Progenitor cell of endocrine pancreas (in vitro differentiated cells): Measurements from ENCODE around the gene PTBP1. TPM values are rescaled to one million over a fixed set of nuclear protein-coding genes. Genes with fewer than 3 reads are reported as not detected.

Experiments
- DNase-seq: peaks from one replicate; pipeline ENCODE4 v3.0.0; 2021; ENCODE audit warnings: low spot score; ENCODE audit not compliant: unreplicated experiment
- H3K27ac Mint-ChIP-seq: 2 replicates; pipeline ENCODE4 v1.8.0; 2021; ENCODE audit warnings: mild to moderate bottlenecking, moderate library complexity, mixed read lengths
- H3K27me3 Mint-ChIP-seq: 2 replicates; pipeline ENCODE4 v1.8.0; 2021; ENCODE audit warnings: mixed read lengths
- H3K36me3 Mint-ChIP-seq: 2 replicates; pipeline ENCODE4 v1.8.0; 2022; ENCODE audit warnings: mixed read lengths; ENCODE audit not compliant: insufficient read depth
- H3K4me1 Mint-ChIP-seq: 2 replicates; pipeline ENCODE4 v1.8.0; 2021; ENCODE audit warnings: low read depth, mixed read lengths
- H3K4me3 Mint-ChIP-seq: 2 replicates; pipeline ENCODE4 v1.8.0; 2021; ENCODE audit warnings: low read depth, mild to moderate bottlenecking, moderate library complexity, mixed read lengths
- H3K9me3 Mint-ChIP-seq: 2 replicates; pipeline ENCODE4 v1.8.0; 2021; ENCODE audit warnings: low read depth, mixed read lengths
- long read RNA-seq: library from polyadenylated mRNA; unstranded; transcript quantifications from one replicate; pipeline ENCODE4 v2.0.0, GENCODE V29; 2020
- total RNA-seq: library from RNA; stranded (reverse); gene quantifications from 2 replicates; pipeline ENCODE4 v1.2.1, GENCODE V29; 2021
- TF ChIP-seq, protein P1 (sequence below): fragments of 200-600 bp; sonication (generic); IDR thresholded peaks from one replicate; pipeline ENCODE4 v1.5.0; 2021; ENCODE audit warnings: antibody characterized with exemption, mild to moderate bottlenecking; ENCODE audit not compliant: unreplicated experiment

The PTBP1 gene
- 497 and 500 TPM in 2 replicates for total RNA-seq
- long read RNA-seq, transcript PTBP1-201 (14 exons, 3,155 nt): minor isoform, 5 of 26 reads
- long read RNA-seq, transcript PTBP1-203 (15 exons, 3,598 nt): major isoform, 11 of 26 reads
- long read RNA-seq, partial matches to known transcripts: 5 of 26 reads
- long read RNA-seq, other reads (novel, unspliced or antisense): 4 of 26 reads

DNA sequence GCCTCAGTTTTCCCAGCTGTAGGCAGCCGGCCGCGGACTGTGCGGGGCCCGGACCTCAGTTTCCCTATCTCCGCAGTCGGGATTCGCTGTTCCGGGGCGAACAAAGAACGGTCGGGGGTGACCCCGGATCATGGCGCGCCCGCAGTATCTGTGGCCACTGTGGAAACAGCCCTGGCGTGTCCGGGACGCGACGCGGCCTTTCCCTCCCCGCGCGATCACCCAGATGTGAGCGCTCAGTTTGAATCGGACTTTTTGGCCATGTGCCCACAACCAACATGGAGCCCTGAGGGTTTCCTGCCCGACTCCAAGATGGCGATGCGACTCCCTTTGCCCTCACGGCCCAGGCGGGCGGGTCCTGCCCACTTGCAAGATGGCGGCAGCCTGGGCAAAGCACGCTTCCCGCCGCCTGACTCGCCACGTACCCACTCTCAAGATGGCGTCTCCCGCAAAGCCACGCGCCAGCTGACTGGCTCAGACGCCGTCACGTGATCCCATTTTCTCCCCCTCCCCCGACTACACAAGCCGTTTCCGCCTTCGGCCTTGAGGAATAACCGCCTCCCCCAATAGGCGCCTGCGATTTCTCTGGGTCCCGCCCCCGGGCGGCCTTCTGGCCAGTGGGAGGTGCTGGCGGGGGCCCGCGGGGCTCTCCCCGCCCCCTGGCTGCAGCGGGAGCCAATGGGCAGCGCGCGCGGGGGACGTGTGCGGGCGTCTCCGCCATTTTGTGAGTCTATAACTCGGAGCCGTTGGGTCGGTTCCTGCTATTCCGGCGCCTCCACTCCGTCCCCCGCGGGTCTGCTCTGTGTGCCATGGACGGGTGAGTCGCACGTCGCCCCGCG, at the start of gene PTBP1:
TSS of gene PTBP1 (plus strand) at position 761 of the 836 bp plus-strand sequence. CDS start at position 807, 46 bp downstream.
- DNase-seq: peak; percentile 99
- peaks cover 26% of the 10 kb centered on the region for H3K4me1 Mint-ChIP-seq
- peak within 1 kb of the TSS; percentile 85 for H3K4me3 Mint-ChIP-seq
- peak within 1 kb of the TSS; percentile 97 for H3K27ac Mint-ChIP-seq
- TF ChIP-seq, protein P1, sequence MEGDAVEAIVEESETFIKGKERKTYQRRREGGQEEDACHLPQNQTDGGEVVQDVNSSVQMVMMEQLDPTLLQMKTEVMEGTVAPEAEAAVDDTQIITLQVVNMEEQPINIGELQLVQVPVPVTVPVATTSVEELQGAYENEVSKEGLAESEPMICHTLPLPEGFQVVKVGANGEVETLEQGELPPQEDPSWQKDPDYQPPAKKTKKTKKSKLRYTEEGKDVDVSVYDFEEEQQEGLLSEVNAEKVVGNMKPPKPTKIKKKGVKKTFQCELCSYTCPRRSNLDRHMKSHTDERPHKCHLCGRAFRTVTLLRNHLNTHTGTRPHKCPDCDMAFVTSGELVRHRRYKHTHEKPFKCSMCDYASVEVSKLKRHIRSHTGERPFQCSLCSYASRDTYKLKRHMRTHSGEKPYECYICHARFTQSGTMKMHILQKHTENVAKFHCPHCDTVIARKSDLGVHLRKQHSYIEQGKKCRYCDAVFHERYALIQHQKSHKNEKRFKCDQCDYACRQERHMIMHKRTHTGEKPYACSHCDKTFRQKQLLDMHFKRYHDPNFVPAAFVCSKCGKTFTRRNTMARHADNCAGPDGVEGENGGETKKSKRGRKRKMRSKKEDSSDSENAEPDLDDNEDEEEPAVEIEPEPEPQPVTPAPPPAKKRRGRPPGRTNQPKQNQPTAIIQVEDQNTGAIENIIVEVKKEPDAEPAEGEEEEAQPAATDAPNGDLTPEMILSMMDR: no peak
- H3K9me3 Mint-ChIP-seq: no peaks in the 10 kb centered on the region
- no peaks in the 10 kb centered on the region for H3K27me3 Mint-ChIP-seq
- peaks cover 6% of the 10 kb centered on the region for H3K36me3 Mint-ChIP-seq

DNA sequence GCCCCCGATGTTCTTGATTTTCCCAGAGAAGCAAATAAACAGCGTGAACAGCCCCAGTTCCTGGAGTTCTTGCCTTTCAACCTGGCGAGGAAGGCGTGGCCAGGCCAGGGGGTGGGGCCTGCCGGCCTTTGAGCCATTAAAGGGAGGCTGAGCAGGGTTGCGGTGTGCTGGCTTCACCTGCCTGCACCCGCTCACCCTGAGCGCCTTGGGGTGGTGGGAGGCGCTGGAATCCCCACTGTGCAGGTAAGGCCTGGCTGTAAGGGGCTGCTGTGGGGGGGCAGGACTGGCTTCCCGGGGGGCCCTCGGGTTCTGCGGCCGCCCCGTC, 49.0 kb upstream of the PTBP1 start:
- no peak overlapping the region for H3K27ac Mint-ChIP-seq

DNA sequence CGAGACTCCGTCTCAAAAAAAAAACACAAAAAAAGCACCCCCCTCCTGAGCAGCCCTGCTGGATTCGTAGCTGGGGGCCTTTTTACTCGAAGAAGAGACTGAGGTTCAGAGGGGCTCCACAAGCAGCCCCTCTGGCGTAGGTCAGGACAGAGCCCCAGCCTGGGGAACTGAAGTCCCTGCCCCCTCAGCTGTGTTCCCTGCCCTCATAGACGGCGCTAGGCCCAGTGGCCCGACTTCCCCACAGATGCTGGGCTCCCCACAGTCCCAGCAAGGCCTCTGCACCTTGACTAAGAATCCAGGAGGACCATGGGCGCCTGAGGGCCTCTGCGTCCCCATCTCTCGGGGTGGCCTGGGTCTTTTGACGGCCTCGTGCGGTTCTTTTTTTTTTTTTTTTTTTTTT, 47.4 kb upstream of the PTBP1 start:
- Mint-ChIP-seq H3K4me1 (peaks cover 3% of the 10 kb centered on the region), H3K36me3 (peaks cover 3% of the 10 kb centered on the region), H3K27ac (no peak overlapping the region), H3K9me3 (no peaks in the 10 kb centered on the region), H3K4me3 (no peak overlapping the region), H3K27me3 (no peaks in the 10 kb centered on the region)
- TF ChIP-seq, protein P1: no peak
- DNase-seq: no peak

More for the DNA sequence above, 49.0 kb upstream of the PTBP1 start:
- H3K9me3 Mint-ChIP-seq: no peaks in the 10 kb centered on the region
- peaks cover 8% of the 10 kb centered on the region for H3K36me3 Mint-ChIP-seq
- no peak overlapping the region for H3K4me3 Mint-ChIP-seq
- TF ChIP-seq, protein P1: no peak
- H3K27me3 Mint-ChIP-seq: no peaks in the 10 kb centered on the region
- H3K4me1 Mint-ChIP-seq: peaks cover 3% of the 10 kb centered on the region
- no peak for DNase-seq

DNA sequence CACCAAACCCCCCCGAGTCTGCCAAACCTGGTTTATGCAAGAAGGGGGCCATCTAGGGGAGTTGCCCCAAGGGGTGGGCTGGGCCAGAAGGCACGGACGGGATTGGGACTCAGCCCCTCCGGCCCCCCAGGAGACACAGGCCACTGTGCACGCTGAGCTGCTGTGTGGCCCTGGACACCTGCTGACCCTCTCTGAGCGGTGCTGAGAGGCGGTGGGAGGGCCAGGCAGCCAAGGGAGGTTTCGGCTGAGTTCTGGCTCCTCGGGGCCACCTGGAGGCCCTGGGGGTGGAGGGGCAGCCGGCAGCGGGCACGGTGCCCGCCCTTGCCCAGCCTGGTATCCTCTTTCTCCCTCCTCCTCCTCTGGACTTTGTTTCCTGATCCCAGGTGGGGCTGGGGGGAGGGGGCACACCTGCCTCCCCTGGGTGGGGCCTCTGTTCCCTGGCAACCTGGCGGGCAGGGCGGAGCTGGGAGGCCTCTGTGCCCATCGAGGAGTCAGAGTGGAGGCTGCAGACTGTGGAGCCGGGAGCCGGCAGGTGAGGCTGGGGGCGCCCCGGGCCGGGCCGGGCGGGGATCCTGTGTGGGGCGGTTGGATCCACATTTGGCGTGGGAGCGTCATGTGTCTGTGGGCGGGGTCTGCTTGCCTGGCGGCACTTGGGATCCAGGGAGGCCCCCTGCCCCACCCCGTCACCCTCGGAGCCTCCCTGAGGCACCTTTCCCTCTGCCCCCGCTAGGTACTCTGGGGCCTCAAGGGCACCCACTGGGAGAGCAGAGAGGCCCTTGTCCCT, 46.4 kb upstream of the PTBP1 start, which contains the start of gene MISP:
TSS of gene MISP (plus strand) at position 473 of the 784 bp plus-strand sequence. CDS start 5,835 bp downstream, outside the sequence.
- H3K9me3 Mint-ChIP-seq: no peaks in the 10 kb centered on the region
- peaks cover 3% of the 10 kb centered on the region for H3K4me1 Mint-ChIP-seq
- H3K27ac Mint-ChIP-seq: peak within 1 kb of the TSS; percentile 37
- no peak within 1 kb of the TSS for H3K4me3 Mint-ChIP-seq
- peaks cover 3% of the 10 kb centered on the region for H3K36me3 Mint-ChIP-seq
- no peak for DNase-seq
- TF ChIP-seq, protein P1: no peak
- H3K27me3 Mint-ChIP-seq: no peaks in the 10 kb centered on the region
